Choroid plexus epithelial cell (primary cell): Measurements from ENCODE around the gene BMAL1.

Source experiments
- DNase-seq: peaks from one replicate; pipeline ENCODE4 v3.0.0-alpha.2; 2010; ENCODE audit warnings: low read depth
- H3K4me3 ChIP-seq: 2 replicates; pipeline ENCODE4 v1.5.1; 2011; ENCODE audit warnings: low read depth, mild to moderate bottlenecking, control low read depth, low read length, moderate library complexity
- CTCF ChIP-seq: conservative IDR thresholded peaks from 2 replicates; pipeline ENCODE4 v1.5.1; 2011; ENCODE audit warnings: low read depth, mild to moderate bottlenecking, control low read depth, inconsistent platforms, low read length, moderate library complexity

BMAL1 gene

GRCh38 chr11:13290221-13290980 lies 12.8 kb downstream of the BMAL1 start:
- no peak overlapping the region for H3K4me3 ChIP-seq
- DNase-seq = no peak
- no peak for TF ChIP-seq CTCF

- no peak overlapping the region for H3K4me3 ChIP-seq
- no peak for TF ChIP-seq CTCF
- no peak for DNase-seq
Observed at GRCh38 chr11:13291361-13291760, 13.8 kb downstream of the BMAL1 start.

GRCh38 chr11:13291800-13292199 lies 14.2 kb downstream of the BMAL1 start:
- H3K4me3 ChIP-seq = no peak overlapping the region
- no peak for TF ChIP-seq CTCF
- DNase-seq = no peak

- no peak for TF ChIP-seq CTCF
- no peak for DNase-seq
- H3K4me3 ChIP-seq = no peak overlapping the region
Observed at GRCh38 chr11:13292970-13293369, 15.4 kb downstream of the BMAL1 start.

- DNase-seq = no peak
- TF ChIP-seq CTCF = no peak
- H3K4me3 ChIP-seq = no peak overlapping the region
Observed at GRCh38 chr11:13294178-13294577, 16.6 kb downstream of the BMAL1 start.

GRCh38 chr11:13294771-13295579 lies 17.4 kb downstream of the BMAL1 start:
- TF ChIP-seq CTCF = no peak
- DNase-seq = no peak
- no peak overlapping the region for H3K4me3 ChIP-seq
